GM12874 (cell line): Measurements from ENCODE around the gene TRDMT1.

ENCODE experiments used
- CTCF ChIP-seq: IDR thresholded peaks from 2 replicates; pipeline ENCODE4 v1.5.1; 2011; ENCODE audit warnings: low read depth, mild to moderate bottlenecking, control low read depth, low read length, moderate library complexity; ENCODE audit not compliant: insufficient read depth

Gene TRDMT1

GRCh38 chr10:17240616-17241015, 39.1 kb upstream of the TRDMT1 start:
- no peak for TF ChIP-seq CTCF

GRCh38 chr10:17240096-17240495, 38.6 kb upstream of the TRDMT1 start:
- TF ChIP-seq CTCF: no peak

GRCh38 chr10:17239345-17240085, 38.0 kb upstream of the TRDMT1 start:
- no peak for TF ChIP-seq CTCF

GRCh38 chr10:17238445-17239291, 37.2 kb upstream of the TRDMT1 start:
- no peak for TF ChIP-seq CTCF

- no peak for TF ChIP-seq CTCF
These were observed 36.5 kb upstream of the TRDMT1 start for GRCh38 chr10:17237915-17238444.

- no peak for TF ChIP-seq CTCF
These were observed 35.7 kb upstream of the TRDMT1 start for GRCh38 chr10:17237149-17237527.

- no peak for TF ChIP-seq CTCF
These were observed 35.1 kb upstream of the TRDMT1 start for GRCh38 chr10:17236468-17237148.
